GOT3 (cell line): ENCODE data around the gene HENMT1.
"Not testable (repeated sequence)": the region's sequence is repeated elsewhere in the genome, so short reads cannot be mapped to it uniquely, and the experiment has no call there.

Experiments used
- DNase-seq: peaks from one replicate; lab custom pipeline; 2025; ENCODE audit warnings: mixed read lengths; lab: John Stamatoyannopoulos, UW

Gene HENMT1

DNA sequence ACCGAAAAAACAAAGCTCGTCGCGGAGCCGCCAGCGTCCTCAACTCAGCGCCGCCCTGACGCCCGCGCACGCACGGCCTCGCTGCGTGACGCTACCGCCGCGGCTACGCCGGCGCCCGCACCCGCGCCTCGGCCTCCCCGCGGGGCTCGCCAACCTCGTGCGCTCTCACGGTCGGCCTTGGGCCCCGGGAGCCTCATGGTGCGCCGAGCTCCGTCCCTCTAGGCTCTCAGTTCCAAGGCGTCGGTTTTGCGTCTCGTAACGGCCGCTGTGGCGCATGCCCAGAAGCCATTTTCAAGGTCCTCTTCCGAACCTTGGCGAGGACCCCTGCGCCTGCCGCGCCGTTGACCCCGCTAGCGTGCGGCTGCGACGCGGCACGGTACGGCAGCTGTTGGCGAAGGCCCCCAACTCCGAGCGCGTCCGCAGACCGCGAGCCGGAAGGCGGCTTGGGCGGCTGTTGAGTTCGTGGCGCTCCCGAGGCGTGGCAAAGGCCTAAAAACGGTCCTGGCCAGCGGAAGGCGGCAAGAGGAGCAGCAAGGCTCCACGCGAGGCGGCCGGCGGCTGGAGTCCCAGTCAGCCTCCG lies at the start of gene HENMT1:
HENMT1 (minus strand) TSS at position 64 of the 580 bp plus-strand sequence. CDS start 1,209 bp downstream, outside the sequence.
- no peak for DNase-seq

DNA sequence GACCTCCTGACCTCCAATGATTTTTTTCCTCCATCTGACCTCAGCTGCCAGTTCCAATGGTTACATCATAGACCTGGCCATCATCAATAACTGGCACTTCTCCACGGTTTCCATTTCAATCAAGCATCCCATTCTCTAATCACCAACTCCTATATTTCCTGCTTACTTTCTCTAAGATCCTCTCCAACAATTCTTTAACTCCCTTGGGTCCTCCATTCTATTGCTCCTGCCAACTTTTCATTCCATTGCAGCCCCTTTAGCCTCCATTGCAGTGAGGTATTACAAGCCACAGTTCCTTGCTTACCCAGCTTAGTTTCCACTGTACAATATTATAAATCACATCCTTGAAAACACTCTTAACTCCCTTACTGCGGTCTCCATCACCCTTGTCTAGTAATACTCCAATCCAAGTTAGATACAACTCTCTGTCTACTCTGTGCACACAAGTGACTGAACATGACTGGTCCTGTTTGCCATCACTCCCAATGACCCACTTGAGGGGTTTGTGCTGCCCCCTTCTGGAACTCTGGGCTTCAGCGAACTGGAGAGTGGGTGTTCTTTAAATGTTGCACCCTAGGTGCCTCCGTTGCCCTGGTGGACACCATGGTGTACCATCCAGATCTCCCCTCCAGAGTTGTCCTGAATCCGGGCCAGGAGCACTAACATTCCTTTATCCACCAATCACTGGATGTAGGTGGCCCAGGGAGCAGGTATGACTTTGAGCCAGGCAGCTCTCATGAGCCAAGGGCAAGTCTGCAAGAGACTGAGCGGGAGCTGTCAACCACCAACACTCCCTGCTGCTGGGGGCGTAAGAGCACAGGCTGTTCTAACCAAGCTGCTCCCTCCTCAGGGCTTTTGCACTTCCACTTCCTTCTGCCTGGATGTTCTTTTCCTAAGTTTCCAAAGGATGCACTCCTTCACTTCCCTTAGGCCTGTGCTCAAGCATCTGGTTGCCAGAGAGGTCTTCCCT lies 48.1 kb upstream of the HENMT1 start:
- DNase-seq: no peak

DNA sequence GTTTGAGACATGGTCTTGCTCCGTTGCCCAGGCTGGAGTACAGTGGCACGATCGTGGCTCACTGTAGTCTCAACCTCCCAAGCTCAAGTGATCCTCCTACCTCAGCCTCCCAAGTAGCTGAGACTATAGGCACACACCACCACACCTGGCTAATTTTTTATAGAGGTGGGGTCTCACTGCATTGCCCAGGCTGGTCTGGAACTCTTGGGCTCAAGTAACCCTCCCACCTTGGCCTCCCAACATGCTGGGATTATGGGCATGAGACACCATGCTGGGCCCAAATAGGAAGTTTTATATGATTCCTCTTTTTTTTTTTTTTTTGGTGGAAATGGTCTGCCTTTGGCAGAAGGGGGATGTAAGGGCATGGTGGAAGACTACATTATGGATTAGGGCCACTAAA lies 45.8 kb upstream of the HENMT1 start:
- no peak for DNase-seq

DNA sequence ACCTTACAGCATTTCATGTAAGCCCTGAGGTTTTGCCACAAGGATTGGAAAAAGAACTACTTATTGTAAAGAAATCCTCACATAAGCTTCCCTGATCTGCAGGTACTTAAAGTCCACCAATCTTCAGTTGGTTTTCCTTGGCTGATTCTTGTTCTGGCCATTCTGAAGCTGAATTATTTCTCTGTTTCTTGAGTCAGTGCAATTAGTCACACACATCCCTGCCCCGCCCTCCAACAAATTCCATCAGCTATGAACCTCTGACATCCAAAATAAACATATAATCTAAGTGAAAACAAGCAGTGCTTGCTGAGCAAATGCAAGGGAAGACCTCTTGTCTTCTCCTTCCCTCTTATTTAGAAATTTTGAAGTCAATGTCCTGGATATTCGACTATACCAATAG lies 43.6 kb upstream of the HENMT1 start:
- no peak for DNase-seq

DNA sequence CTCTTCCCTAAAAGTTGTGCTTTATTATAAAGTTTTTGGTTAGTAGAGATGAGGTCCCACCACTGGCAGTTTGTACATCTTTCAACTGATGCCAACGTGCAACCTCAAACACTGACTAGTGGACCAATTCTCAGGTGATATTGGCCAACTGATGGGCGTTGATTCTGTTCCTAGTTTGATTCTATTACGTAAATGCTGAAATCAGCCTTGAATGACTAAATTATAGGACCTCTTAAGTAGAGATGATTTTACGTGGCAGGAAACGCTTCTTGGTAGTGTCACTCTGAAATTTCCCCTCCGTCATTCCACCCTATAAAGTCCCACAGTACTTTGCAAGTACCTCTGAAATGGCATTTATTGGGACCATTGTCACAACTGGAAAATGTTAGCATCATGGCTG lies 43.0 kb upstream of the HENMT1 start:
- no peak for DNase-seq

DNA sequence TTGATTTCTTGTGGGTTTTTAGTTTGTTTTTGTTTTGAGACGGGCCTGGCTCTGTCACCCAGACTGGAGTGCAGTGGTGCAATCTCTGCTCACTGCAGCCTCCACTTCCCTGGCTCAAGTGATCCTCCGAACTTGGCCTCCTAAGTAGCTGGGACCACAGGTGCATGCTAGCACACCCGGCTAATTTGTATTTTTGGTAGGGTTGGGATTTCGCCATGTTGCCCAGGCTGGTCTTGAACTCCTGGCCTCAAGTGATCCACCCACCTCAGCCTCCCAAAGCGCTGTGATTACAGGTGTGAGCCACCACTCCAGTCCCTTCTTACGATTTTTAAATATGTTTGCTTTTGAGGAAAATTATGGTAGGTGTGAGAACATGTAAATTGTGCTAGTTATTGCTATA lies 41.2 kb upstream of the HENMT1 start:
- DNase-seq: not testable (repeated sequence)

DNA sequence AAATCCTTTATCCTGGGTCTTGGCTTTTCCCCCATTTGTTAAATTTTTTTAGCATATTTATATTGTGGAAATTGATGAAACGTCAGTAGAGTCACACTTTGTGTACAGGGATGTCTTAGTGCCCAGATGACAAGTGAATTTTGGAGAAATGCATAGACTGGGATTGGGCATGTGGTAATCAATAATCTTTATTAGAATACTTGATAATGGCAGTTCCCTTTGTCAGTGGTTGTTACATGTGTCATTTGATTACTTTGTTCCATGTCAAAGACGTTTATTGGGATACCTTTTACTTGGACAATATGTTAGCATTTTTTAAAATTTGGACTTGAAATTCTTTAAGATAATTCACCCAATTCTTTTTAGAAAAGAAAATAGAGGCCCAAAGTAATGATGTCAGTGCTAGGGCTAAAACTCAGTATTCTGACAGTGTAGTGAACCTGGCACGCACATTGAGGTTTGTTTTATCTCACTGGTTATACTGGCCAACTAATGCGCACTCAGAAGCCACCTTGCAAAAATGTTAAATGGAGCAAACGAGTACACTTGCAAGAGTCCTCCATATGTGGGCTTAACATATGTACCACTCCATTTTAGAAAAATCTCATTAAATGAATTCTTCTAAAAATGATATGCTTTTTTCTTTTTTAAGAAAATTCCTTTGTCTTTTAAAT lies 40.4 kb upstream of the HENMT1 start:
- no peak for DNase-seq

DNA sequence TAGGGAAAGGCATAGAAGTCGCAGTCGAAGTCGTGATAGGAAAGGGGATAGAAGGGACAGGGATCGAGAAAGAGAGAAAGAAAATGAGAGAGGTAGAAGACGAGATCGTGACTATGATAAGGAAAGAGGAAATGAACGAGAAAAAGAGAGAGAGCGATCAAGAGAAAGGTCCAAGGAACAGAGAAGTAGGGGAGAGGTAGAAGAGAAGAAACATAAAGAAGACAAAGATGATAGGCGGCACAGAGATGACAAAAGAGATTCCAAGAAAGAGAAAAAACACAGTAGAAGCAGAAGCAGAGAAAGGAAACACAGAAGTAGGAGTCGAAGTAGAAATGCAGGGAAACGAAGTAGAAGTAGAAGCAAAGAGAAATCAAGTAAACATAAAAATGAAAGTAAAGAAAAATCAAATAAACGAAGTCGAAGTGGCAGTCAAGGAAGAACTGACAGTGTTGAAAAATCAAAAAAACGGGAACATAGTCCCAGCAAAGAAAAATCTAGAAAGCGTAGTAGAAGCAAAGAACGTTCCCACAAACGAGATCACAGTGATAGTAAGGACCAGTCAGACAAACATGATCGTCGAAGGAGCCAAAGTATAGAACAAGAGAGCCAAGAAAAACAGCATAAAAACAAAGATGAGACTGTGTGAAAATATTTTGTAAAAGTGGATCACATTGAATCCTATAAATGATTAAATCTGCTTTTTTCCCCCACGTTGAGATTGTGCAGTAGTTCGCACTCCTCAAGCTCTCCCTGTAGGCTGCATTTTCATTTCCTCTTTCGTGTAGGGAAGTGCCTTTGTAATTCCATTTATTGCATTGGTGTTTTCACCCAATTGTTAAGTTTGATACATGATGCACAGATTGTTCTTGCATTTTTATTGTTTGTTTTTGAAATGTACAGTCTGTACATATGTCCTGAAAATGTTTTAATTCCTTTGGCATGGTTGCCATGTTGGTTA lies 38.8 kb upstream of the HENMT1 start:
- no peak for DNase-seq

DNA sequence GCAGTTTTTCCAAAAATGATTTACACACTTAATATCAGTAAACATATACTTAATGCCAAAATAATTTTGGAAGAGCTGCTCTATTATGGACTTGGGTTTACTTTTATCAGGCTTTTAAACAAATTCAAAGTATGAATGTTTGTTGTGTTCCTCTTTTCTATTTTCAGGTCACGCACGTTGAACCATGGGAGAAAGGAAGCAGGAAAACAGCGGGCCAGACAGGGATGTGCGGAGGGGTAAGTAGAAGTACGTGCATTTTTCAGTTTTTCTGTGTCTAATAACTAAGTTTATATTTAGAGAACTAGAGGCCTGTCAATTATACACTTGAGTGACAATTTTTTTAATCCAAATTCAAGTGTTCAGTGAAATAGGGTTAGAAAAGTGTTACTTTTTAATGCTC lies 34.6 kb upstream of the HENMT1 start:
- DNase-seq: no peak

DNA sequence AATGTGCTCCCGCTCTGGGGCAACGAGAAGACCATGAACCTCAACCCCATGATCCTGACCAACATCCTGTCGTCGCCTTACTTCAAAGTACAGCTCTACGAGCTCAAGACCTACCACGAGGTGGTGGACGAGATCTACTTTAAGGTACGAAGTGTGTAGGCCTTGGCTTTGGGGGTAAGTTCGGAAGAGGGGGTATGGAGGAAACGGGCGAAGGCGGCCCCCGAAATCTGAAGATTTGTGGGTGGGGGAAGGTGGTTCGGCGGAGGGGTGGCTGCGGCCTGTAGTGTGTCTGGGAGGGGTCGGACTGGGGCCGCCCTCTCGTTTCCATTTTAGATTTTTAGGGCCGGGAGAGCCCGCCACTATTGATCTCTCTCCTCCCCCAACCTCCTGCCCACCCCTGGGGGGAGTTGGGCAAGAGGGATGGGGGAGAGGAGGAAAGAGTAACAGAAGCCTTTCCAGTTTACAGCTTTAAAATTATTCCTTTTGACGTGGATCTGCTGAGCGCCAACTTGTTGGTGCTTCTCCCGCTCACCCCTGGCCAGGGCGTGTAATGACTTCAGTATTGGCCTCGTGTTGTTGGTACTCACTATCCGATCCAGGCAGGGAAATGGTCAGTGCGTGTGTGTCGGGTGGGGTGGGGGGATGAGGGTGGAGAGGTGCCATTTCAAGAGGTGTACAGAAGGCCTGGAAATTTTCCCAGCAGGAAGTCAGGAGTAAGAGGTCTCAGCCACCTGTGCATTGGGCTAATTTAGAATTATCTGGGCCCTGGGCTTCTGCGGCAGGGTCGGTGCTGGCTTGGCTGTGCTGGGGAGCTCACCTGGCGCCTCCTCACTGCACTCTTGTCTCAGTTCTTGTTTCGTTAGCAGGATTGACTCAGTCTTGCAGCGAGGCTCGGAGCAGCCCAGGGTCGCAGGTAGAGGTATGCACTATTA lies 32.1 kb upstream of the HENMT1 start:
- DNase-seq: no peak

DNA sequence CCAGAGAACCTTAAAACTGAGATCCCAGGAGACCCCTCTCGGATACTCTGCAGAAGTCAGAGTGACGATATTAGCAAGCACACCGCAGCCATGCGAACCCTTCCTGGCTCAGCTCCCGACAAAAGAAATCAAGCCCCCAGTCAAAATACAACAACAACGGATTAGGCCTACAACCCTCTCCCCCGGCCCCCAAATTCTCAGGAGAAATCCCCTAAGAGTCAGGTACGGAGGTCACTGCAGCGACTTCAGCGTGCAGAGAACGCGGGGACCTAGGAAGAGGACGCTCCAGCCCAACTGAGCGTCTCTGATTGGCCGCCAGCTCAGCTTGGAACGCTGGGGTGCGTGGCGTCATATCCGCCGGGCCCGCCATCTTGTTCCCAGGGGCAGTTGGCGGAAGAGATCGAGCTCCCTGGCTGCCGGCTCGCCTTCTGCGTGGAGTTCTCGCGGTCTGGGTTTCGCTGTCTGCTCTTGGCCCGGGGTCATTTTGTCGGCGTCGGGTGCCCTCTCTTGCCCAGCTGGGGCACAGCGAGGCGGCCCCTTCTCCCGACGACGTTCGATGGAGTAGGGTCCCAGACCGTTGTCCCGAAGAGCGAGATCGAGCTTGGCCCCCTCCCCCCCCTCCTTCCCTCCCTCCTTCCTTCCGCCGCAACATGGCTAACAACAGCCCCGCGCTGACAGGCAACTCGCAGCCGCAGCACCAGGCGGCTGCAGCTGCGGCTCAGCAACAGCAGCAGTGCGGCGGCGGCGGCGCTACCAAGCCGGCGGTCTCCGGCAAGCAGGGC lies 31.2 kb upstream of the HENMT1 start, which contains the start of gene PRPF38B:
PRPF38B (plus strand) TSS at position 369 of the 782 bp plus-strand sequence; CDS start at position 651, 282 bp downstream.
- DNase-seq: peak; percentile 57

DNA sequence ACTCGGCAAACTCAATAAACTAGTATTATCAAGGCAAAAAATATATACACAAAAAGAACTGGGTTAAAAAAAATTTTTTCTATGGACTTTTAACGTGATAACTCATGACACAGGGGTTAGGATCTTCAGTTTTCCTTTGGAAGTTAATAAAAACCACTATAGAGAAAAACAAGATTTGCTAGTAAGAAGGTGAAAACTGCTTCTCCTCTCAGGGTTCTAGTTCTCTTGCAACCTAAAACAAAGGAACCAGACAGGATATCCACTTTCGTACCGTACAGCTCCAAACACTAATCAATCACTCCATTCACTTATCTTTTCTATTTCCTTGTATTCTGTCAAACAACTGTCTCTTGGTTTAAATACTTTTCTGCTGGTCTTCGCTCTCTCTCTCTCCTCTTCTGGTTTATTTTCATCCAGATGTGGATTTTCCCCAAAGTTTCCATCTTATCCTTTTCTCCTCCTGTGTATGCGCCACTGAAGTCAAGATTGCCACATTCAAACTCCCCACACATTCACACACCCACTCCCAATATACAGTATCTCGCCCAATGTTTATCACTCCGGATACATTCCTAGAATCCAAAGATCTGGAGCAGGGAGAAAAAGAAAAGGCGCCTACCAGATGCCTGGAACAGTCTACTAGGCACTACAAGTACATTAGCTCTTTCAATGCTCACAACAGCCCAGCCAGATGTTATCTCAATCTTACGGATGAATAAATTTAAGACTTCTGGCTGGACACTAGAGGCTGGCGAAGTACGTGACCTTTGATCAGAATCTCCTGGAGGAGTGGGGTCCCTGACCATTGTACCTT lies 30.4 kb upstream of the HENMT1 start:
- no peak for DNase-seq

DNA sequence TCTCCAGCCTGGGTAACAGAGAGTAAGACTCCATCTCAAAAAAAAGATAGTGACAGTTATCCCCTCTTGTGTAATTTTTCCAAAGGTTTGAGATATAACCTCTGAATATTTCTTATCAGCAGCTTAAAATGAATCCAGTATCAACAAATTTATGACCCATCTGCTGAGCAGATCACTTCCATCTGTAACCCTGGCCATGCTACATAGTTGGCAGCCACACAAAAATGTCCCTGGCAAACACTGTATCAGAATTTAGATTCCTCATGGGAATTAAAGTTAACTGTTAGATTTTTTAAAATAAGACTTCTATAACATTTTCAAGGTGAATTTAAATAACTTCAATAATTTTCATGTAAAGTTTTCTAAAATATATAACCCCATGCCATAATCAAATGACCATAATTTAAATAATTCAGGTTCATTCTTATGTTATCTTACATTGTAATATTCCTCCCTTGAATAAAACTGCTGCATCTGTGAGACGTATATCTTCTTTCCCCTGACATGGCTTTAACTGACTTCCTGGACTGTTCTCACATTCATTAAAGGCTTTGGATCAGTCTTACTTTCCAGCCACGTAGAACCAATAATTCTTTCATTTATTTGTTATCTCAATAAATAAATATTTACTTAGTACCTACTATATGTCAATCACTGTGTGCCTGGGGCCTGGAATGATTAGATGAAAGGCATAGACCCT lies 25.9 kb upstream of the HENMT1 start:
- DNase-seq: no peak

DNA sequence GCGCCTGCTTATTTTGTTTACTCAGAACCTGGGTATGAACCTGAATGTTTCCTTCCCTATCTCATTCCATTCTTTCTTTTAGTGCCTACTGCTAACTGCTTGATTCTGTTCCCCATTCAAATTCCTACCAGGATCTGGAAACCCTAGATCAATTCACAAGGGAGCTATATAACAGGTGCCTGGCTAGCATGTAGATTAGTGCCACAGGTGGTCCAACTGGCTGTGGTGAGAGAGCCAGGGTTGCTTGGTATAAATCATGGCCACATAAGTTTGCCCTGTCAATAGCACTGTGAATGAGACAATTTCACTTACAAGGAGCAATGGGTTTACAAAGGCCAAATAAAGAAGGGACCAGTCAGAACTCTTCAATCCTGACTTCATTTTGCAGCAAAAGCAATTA lies 24.6 kb upstream of the HENMT1 start:
- DNase-seq: no peak

DNA sequence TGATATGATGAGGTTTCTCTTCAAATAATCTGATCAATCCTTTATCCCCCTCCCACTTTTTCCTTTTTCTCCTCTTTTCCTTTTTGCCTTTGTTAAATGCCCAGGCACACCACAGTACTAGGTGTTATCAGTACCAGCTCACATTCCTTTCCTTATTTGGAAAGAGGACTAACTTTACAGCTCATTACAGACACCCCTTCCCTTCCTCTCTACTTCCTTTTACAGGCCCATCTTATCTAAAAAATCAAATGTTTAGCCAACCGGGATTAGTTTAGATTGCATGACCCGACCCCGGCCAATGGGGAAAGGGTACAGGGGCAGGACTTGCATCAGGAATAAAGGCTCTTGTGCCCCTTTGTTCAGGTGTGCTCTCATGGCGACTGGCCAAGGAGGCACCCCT lies 20.8 kb upstream of the HENMT1 start:
- DNase-seq: not testable (repeated sequence)

DNA sequence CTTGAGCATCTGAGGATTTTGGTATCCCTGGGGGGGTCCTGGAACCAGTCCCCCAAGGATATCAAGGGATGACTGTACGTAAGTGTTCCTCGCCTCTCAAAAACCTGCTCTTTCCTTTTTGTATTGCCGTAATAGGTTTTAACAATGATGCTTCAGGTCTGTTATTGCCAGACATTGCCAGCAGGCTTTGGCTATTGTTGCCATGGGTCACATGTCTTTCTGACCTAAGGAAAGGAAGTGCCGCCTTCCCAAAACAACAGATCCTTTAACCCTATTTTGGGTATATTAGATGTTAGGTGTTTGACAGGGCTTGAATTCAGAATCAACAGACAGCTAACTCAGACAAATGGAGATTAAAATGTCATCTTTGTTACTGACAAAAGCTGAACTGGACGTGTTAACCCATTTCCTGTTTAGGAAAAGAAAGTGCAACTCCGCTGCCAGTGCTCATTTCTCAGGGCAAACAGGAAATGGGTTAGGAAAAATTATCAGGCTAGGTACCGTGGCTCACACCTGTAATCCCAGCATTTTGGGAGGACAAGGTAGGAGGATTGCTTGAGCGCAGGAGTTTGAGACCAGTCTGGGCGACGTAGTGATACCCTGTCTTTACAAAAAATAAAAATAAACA lies 18.8 kb upstream of the HENMT1 start:
- DNase-seq: no peak

DNA sequence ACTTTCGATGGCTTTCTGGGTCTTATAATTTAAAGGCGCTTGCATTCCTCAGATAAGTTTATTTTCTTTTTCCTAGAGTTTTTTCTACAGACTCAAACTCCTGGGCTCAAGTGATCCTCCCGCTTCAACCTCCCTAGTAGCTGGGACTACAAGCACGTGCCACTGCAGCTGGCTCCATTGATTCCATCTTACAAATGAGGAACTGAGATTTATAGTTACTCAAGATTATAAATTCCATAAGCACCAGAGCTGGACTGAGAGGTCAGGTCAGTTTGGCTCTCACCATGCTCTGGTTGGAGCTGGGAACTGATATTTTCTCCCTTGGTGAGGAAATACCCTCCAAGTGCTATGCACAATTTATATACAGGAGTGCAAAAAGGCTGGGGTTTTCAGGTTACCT lies 17.8 kb upstream of the HENMT1 start:
- DNase-seq: no peak

DNA sequence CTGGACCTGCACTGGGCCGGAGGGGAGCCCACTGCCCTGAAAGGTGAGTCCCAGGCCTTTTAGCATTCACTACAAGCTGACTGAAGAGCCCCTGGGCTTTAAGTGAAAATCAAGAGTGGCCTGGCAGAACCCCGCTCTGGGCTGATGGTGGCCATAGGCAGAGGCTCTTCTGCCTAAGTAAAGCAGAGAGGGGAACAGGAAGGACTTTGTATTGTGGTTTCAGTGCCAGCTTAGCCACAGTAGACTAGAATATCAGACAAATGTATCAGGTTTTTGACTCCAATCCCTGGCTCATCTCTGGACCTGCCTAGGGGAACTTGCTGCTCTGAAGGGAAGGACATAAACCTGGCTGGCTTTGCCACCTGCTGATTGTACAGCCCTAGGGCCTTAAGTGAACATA lies 10.2 kb upstream of the HENMT1 start:
- DNase-seq: no peak
